ENCODE measurements around the gene ATOH8.

DNA sequence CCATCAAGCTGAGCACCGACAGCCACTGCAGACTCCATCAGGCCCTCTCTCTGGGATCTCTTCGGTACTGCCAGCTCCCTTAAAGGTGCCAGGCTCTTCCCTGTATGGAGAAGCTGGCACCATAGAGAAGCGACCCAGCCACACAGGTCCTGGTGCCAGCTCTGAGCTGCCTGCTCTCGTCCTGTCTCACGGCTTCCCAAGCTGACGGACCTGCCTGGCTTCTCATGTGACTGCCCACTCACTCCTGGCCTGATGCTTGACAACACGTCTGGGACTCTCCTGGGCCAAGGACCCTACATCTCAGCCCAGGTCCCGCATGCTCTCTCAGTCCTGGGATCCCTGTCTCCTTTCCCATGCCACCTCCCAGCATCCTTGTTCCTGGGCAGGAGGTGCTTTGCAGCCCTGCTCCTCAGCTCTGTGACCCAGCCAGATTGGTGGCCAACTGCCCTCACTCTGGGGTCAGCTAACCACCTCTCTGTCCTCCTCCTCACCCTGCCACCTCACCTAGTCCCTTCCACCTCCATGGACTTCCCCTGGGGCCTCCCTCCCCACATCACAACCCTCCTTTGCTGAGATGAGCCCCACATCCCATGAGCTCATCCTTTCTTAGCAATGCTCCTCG, 12.5 kb upstream of the ATOH8 start:
- TF ChIP-seq, protein P1, sequence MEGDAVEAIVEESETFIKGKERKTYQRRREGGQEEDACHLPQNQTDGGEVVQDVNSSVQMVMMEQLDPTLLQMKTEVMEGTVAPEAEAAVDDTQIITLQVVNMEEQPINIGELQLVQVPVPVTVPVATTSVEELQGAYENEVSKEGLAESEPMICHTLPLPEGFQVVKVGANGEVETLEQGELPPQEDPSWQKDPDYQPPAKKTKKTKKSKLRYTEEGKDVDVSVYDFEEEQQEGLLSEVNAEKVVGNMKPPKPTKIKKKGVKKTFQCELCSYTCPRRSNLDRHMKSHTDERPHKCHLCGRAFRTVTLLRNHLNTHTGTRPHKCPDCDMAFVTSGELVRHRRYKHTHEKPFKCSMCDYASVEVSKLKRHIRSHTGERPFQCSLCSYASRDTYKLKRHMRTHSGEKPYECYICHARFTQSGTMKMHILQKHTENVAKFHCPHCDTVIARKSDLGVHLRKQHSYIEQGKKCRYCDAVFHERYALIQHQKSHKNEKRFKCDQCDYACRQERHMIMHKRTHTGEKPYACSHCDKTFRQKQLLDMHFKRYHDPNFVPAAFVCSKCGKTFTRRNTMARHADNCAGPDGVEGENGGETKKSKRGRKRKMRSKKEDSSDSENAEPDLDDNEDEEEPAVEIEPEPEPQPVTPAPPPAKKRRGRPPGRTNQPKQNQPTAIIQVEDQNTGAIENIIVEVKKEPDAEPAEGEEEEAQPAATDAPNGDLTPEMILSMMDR (IDR thresholded peaks at IDR 0.05): no peak
- no peak for TF ChIP-seq EZH2 (IDR thresholded peaks at IDR 0.05; ENCODE audit: borderline replicate concordance, insufficient read depth, low read depth, low read length, poor library complexity, severe bottlenecking)
